Nephron progenitor cell (in vitro differentiated cells): ENCODE measurements around the gene CD79A.
"Not testable (repeated sequence)": the region's sequence is repeated elsewhere in the genome, so short reads cannot be mapped to it uniquely, and the experiment has no call there.

ENCODE experiments used
- DNase-seq: peaks from one replicate; pipeline ENCODE4 v3.0.0; 2021
- H3K27ac Mint-ChIP-seq: 2 replicates; pipeline ENCODE4 v1.8.0; 2021; ENCODE audit warnings: mild to moderate bottlenecking, moderate library complexity, mixed read lengths
- H3K27me3 Mint-ChIP-seq: 2 replicates; pipeline ENCODE4 v1.8.0; 2021; ENCODE audit warnings: mild to moderate bottlenecking, low read depth, mixed read lengths; ENCODE audit not compliant: poor library complexity
- H3K36me3 Mint-ChIP-seq: 2 replicates; pipeline ENCODE4 v1.8.0; 2021; ENCODE audit warnings: low read depth, mixed read lengths
- H3K4me1 Mint-ChIP-seq: 2 replicates; pipeline ENCODE4 v1.8.0; 2021; ENCODE audit warnings: mixed read lengths
- H3K4me3 Mint-ChIP-seq: 2 replicates; pipeline ENCODE4 v1.8.0; 2021; ENCODE audit warnings: mild to moderate bottlenecking, moderate library complexity, mixed read lengths
- H3K9me3 Mint-ChIP-seq: 2 replicates; pipeline ENCODE4 v1.8.0; 2021; ENCODE audit warnings: mild to moderate bottlenecking, moderate library complexity, mixed read lengths
- TF ChIP-seq, protein P1 (sequence below): fragments of 200-600 bp; sonication (generic); IDR thresholded peaks from 2 replicates; pipeline ENCODE4 v1.5.0; 2021; ENCODE audit warnings: antibody characterized with exemption

The CD79A gene

DNA sequence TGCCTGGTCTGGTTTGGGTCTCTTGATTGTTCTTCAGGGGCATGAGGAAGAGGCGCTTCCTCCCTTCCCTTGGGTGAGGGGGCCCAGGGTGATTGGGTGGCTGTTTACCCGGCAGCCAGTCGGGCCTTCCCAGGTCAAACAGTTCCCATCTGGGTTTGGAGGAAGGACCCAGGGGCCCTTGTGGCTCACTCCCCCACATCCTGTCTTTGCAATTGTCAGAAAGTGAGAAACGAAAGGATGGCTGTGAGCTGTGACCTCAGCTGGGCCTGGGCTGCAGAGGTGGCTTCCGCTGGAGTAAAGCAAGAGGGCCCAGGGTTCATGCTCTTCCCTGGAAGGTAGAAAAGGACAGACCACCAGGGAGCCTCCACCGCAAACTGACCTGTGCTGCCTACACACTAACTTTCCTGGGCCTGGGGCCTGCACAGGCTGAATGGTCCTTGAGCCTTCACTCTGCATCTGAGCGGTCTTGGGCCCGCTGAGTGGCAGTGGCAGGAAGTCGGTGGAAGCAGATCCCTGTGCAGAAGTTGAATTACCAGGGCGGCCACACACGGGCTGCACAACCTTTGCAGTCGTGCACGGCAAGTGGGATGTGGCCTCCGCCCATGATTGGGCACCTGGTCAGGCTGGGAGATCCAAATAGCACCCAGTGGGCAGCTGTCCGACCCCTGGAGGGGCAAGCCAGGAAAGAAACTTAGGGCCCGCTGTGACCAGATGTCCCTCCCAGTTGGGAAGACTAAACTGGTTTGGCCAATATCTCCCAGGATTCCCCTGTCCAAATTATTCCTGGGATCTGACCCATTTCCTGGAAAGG lies 5.3 kb upstream of the CD79A start:
- Mint-ChIP-seq H3K9me3 (no peaks in the 10 kb centered on the region), H3K36me3 (peaks cover 31% of the 10 kb centered on the region), H3K27me3 (peaks cover 10% of the 10 kb centered on the region), H3K27ac (peak overlapping the region; percentile 97), H3K4me1 (peaks cover 22% of the 10 kb centered on the region), H3K4me3 (no peak overlapping the region)
- no peak for DNase-seq
- TF ChIP-seq, protein P1, sequence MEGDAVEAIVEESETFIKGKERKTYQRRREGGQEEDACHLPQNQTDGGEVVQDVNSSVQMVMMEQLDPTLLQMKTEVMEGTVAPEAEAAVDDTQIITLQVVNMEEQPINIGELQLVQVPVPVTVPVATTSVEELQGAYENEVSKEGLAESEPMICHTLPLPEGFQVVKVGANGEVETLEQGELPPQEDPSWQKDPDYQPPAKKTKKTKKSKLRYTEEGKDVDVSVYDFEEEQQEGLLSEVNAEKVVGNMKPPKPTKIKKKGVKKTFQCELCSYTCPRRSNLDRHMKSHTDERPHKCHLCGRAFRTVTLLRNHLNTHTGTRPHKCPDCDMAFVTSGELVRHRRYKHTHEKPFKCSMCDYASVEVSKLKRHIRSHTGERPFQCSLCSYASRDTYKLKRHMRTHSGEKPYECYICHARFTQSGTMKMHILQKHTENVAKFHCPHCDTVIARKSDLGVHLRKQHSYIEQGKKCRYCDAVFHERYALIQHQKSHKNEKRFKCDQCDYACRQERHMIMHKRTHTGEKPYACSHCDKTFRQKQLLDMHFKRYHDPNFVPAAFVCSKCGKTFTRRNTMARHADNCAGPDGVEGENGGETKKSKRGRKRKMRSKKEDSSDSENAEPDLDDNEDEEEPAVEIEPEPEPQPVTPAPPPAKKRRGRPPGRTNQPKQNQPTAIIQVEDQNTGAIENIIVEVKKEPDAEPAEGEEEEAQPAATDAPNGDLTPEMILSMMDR: no peak

DNA sequence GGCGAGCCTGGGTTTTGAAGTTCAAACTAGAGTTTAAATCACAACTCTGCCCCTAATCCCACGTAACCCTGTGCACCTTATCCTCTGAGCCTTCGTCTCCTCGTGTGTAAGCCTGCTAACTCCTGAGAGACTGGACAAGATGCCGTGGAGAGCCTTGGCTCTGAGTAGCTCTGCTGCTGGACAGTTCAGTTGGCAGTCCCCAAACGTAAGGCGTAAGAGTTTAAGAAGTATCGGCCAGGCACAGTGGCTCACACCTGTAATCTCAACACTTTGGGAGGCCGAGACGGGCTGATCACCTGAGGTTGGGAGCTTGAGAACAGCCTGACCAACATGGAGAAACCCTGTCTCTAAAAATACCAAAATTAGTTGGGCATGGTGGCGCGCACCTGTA lies 4.7 kb upstream of the CD79A start:
- Mint-ChIP-seq H3K4me1 (peaks cover 23% of the 10 kb centered on the region), H3K27me3 (peaks cover 13% of the 10 kb centered on the region), H3K36me3 (peaks cover 31% of the 10 kb centered on the region), H3K27ac (peak overlapping the region; percentile 66), H3K4me3 (no peak overlapping the region), H3K9me3 (no peaks in the 10 kb centered on the region)
- DNase-seq: no peak
- TF ChIP-seq, protein P1: no peak

DNA sequence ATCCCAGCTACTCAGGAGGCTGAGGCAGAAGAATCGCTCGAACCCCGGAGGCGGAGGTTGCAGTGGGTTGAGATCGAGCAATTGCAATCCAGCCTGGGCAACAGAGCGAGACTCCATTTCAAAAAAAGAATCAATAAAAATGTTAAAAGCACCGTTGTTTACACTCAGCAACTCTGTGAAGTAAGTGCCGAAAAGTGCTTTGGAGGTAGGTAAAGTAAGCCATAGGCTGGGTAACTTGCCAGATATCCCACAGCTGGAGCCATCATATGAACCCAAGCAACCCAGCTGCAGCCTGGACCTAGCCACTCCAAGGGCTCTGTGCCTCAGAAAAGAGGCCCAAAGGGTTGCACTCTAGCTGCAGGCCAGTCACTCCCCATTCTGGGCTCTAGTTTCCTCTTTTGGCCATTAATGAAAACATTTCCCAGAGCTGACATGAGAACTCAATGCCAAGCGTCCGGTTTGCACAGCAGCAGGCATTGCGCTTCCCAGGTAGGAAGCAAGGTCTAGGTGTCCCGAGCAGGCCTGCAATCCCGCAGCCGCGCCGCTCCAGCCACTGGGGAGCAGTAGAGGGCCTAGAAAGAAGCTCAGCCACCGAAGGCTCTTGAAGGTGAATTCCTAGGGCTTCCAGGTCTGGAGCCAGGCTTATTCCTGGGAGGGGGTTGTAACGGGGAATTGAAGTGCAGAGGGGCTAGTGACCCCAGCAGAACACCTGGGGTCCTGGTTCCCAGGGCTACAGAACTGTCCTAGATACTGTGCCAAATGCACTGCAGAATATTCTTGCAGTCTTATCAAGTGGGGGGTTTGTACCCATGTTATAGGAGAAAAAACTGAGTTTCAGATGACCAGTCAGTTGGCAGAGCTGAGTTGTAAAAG lies 4.1 kb upstream of the CD79A start:
- TF ChIP-seq, protein P1: peak; percentile 66
- Mint-ChIP-seq H3K9me3 (no peaks in the 10 kb centered on the region), H3K4me3 (no peak overlapping the region), H3K36me3 (peaks cover 26% of the 10 kb centered on the region), H3K27me3 (peaks cover 18% of the 10 kb centered on the region), H3K27ac (peak overlapping the region; percentile 66), H3K4me1 (peaks cover 25% of the 10 kb centered on the region)
- DNase-seq: peak; percentile 79

DNA sequence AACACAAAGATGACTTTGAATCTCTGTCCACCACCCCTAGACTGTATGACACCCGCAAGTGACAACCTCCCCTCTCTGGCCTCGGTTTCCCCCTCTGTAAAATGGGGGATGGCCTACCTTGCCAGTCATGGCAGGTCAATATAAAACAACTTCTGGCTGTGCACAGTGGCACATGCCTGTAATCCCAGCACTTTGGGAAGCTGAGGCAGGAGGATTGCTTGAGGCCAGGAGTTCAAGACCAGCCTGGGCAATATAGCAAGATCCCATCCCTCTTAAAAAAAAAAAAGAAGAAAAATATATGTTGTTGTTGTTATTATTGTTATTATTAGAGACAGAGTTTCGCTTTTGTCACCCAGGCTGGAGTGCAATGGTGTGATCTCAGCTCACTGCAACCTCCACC lies 1.1 kb upstream of the CD79A start:
- DNase-seq, H3K4me3 Mint-ChIP-seq, H3K9me3 Mint-ChIP-seq, H3K27ac Mint-ChIP-seq: not testable (repeated sequence)
- Mint-ChIP-seq H3K27me3 (peaks cover 38% of the 10 kb centered on the region), H3K4me1 (peaks cover 24% of the 10 kb centered on the region), H3K36me3 (peaks cover 11% of the 10 kb centered on the region)

DNA sequence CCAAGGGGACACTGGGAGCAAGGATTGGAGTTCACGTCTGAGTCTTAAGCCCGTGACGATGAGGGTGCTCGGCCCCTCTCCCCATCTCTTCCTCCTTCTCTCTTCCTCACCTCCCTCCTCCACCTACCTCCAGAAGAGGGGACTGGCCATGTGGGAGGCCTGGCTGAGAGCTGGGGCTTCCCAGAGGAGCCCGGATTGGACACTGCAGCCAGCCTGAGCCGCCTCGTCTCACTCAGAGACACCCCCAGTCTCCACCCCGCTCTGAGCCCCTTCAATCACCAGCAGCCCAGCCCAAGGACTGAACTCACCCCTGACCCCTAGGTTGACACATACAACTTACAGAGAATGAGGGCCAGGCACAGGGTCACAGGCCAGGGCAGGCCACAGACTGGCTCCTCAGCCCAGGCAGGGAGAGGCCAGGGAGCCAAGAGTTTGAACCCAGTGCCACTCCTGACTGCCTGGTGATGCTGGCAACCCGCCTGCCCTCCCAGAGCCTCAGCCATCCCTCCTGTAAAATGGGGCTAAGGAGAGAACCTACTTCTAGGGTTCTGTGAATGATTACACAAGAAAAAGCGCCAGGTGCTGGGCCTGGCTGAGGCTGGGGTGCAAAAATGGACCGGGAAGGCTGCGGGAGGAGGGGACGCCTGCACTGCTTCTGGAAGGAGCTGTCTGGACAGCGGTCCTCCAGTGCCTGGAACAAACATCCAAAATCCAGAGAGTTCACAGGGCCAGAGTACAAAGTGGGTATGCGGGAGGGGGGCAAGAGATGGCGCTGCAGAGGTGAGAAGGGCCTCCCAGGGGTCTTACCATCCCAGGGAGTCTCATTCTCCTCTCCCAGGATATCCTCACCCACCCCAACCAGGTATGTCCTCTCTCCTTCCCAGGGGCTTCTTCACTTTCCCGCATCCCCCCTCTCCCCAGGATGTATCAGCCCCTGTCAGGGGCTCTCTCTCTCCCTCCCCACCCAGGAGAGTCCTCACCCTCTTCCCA lies 1.1 kb downstream of the CD79A start:
- H3K36me3 Mint-ChIP-seq: peaks cover 2% of the 10 kb centered on the region
- no peak overlapping the region for H3K27ac Mint-ChIP-seq
- no peak for DNase-seq
- H3K9me3 Mint-ChIP-seq: no peaks in the 10 kb centered on the region
- TF ChIP-seq, protein P1: no peak
- H3K4me1 Mint-ChIP-seq: peaks cover 26% of the 10 kb centered on the region
- H3K27me3 Mint-ChIP-seq: peaks cover 54% of the 10 kb centered on the region
- no peak overlapping the region for H3K4me3 Mint-ChIP-seq
